Breast epithelium (tissue), 3 donors: ENCODE data around the gene KIAA0319L.

Source experiments
- POLR2AphosphoS5 ChIP-seq, 3 donors: sonication (generic); formaldehyde crosslinking; IDR thresholded peaks; one replicate each; pipeline ENCODE4 v1.6.1; 2017; ENCODE audit warnings: antibody characterized with exemption in 3 of 3
- TF ChIP-seq, protein P1 (sequence below), 3 donors: fragments of 450-650 bp; IDR thresholded peaks; one replicate each; pipeline ENCODE4 v1.5.1; 2016 to 2017; ENCODE audit warnings: antibody characterized with exemption in 3 of 3, mild to moderate bottlenecking in 3 of 3, moderate library complexity in 3 of 3

DNA sequence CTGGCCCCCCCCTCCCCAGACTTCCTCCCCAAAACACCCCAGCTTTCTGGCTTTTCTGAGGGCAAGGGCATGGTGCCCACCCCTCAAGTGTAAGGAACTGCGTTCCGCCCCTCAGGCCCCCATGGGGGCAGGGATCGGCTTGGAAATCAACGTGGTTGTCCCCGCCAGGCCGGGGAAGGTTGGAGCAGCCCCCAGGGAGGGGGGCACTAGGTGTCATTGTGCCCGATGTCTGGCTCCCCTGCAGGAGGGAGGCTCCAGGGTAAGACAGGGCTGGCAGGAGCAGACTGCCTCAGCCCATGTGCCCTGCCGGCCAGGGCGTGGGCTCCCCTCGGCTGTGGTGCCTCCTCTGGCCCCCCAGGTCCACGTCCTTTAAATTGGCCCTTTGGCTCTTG lies 8.5 kb upstream of the KIAA0319L start:
- TF ChIP-seq, protein P1, sequence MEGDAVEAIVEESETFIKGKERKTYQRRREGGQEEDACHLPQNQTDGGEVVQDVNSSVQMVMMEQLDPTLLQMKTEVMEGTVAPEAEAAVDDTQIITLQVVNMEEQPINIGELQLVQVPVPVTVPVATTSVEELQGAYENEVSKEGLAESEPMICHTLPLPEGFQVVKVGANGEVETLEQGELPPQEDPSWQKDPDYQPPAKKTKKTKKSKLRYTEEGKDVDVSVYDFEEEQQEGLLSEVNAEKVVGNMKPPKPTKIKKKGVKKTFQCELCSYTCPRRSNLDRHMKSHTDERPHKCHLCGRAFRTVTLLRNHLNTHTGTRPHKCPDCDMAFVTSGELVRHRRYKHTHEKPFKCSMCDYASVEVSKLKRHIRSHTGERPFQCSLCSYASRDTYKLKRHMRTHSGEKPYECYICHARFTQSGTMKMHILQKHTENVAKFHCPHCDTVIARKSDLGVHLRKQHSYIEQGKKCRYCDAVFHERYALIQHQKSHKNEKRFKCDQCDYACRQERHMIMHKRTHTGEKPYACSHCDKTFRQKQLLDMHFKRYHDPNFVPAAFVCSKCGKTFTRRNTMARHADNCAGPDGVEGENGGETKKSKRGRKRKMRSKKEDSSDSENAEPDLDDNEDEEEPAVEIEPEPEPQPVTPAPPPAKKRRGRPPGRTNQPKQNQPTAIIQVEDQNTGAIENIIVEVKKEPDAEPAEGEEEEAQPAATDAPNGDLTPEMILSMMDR (IDR thresholded peaks at IDR 0.05): no peak
- no peak for TF ChIP-seq POLR2AphosphoS5 (IDR thresholded peaks at IDR 0.05)
